ENCODE data around the gene ST6GAL1. TPM values are rescaled to one million over a fixed set of nuclear protein-coding genes. Genes with fewer than 3 reads are reported as not detected.

Gene ST6GAL1
- total RNA-seq, 1 experiment from 2014 or later, result 3.3 TPM

GRCh38 chr3:186895406-186895805 is 34.9 kb upstream of the ST6GAL1 start:
- Histone ChIP-seq H3K9me3 (ENCODE audit: control insufficient read depth, insufficient read depth, low read depth, low read length) (no peaks in the 10 kb centered on the region), H3K4me3 (ENCODE audit: low read depth in 2 of 2, low read length in 2 of 2) (no peak overlapping the region), H3K36me3 (ENCODE audit: control insufficient read depth, insufficient read depth, low read length) (no peaks in the 10 kb centered on the region), H3K27me3 (ENCODE audit: control insufficient read depth, insufficient read depth, low read length) (0 out of 2 replicates have a peak, but pooled peaks cover 3% of the 10 kb centered on the region), H3K4me1 (ENCODE audit: control insufficient read depth, insufficient read depth, low read length) (no peaks in the 10 kb centered on the region), H3K27ac (ENCODE audit: low read length) (no peak overlapping the region)
- in situ Hi-C loops (cut with HindIII; ENCODE audit: low pct_unique_long_range_greater_than_20kb, low sequenced_read_pairs) (no loop called here), intact Hi-C loops (cut with micrococcal nuclease; ENCODE audit: unreplicated experiment) (no loop called here)
- CTCF ChIA-PET, result no interaction called here
- ATAC-seq, result no peak
- BruUV-seq (replicated peaks), result no TSS peak
- POLR2A ChIA-PET, result no interaction called here
- TF ChIP-seq POLR2AphosphoS5 (IDR thresholded peaks at IDR 0.05; ENCODE audit: low read depth, low read length) (no peak), TCF7L2 (IDR thresholded peaks at IDR 0.05; ENCODE audit: low read depth, low read length) (no peak), SIN3A (IDR thresholded peaks at IDR 0.05; ENCODE audit: borderline replicate concordance, insufficient read depth, low read depth, low read length) (no peak), REST (IDR thresholded peaks at IDR 0.05; ENCODE audit: insufficient read depth in 1 of 2, low read depth in 2 of 2, low read length in 1 of 2) (no peak), CTCF (IDR thresholded peaks at IDR 0.05) (no peak)
- no peak for DNase-seq (ENCODE audit: low read depth, low spot score)

- DNase-seq (ENCODE audit: low read depth, low spot score), result no peak
- no peak for ATAC-seq
- Histone ChIP-seq H3K4me3 (ENCODE audit: low read depth in 2 of 2, low read length in 2 of 2) (no peak overlapping the region), H3K9me3 (ENCODE audit: control insufficient read depth, insufficient read depth, low read depth, low read length) (no peaks in the 10 kb centered on the region), H3K27ac (ENCODE audit: low read length) (no peak overlapping the region), H3K4me1 (ENCODE audit: control insufficient read depth, insufficient read depth, low read length) (no peaks in the 10 kb centered on the region), H3K36me3 (ENCODE audit: control insufficient read depth, insufficient read depth, low read length) (no peaks in the 10 kb centered on the region), H3K27me3 (ENCODE audit: control insufficient read depth, insufficient read depth, low read length) (no peaks in the 10 kb centered on the region)
- CTCF ChIA-PET, result no interaction called here
- TF ChIP-seq SIN3A (IDR thresholded peaks at IDR 0.05; ENCODE audit: borderline replicate concordance, insufficient read depth, low read depth, low read length) (no peak), REST (IDR thresholded peaks at IDR 0.05; ENCODE audit: insufficient read depth in 1 of 2, low read depth in 2 of 2, low read length in 1 of 2) (no peak), POLR2AphosphoS5 (IDR thresholded peaks at IDR 0.05; ENCODE audit: low read depth, low read length) (no peak), TCF7L2 (IDR thresholded peaks at IDR 0.05; ENCODE audit: low read depth, low read length) (no peak), CTCF (IDR thresholded peaks at IDR 0.05) (no peak)
- POLR2A ChIA-PET, result no interaction called here
- BruUV-seq (replicated peaks), result no TSS peak
- in situ Hi-C loops (cut with HindIII; ENCODE audit: low pct_unique_long_range_greater_than_20kb, low sequenced_read_pairs), result no loop called here
- intact Hi-C loops (cut with micrococcal nuclease; ENCODE audit: unreplicated experiment), result no loop called here
Measured at GRCh38 chr3:186896006-186896405, 34.3 kb upstream of the ST6GAL1 start.
